GM23338 (cell line): ENCODE measurements around the gene PHACTR1. TPM values are rescaled to one million over a fixed set of nuclear protein-coding genes. Genes with fewer than 3 reads are reported as not detected.

ENCODE experiments used
- ATAC-seq: fragments of 200-7000 bp; cut with Tn5 transposase; 3 replicates; pipeline ENCODE4 v1.9.1; 2020
- DNase-seq: peaks from one replicate; pipeline ENCODE4 v3.0.0-alpha.2; 2015; ENCODE audit warnings: low spot score
- H2AFZ ChIP-seq: fragments of 200-600 bp; sonication (generic); 2 replicates; pipeline ENCODE4 v1.8.0; 2016; ENCODE audit warnings: antibody characterized with exemption, mild to moderate bottlenecking, moderate library complexity
- H3F3A ChIP-seq: fragments of 200-600 bp; sonication (generic); replicated peaks from 2 replicates; pipeline ENCODE4 v1.8.0; 2017; ENCODE audit warnings: antibody characterized with exemption, mixed run types, low read depth
- H3K27ac ChIP-seq: fragments of 200-600 bp; sonication (generic); 2 replicates; pipeline ENCODE4 v1.6.1; 2016; ENCODE audit warnings: low read depth
- H3K27me3 ChIP-seq: fragments of 200-600 bp; sonication (generic); 2 replicates; pipeline ENCODE4 v1.8.0; 2016; ENCODE audit warnings: mild to moderate bottlenecking, mixed run types, moderate library complexity; ENCODE audit not compliant: insufficient read depth
- H3K36me3 ChIP-seq: fragments of 200-600 bp; sonication (generic); 2 replicates; pipeline ENCODE4 v1.8.0; 2016; ENCODE audit warnings: mild to moderate bottlenecking; ENCODE audit not compliant: insufficient read depth
- H3K4me1 ChIP-seq: fragments of 200-600 bp; sonication (generic); 2 replicates; pipeline ENCODE4 v1.8.0; 2016; ENCODE audit warnings: mild to moderate bottlenecking, moderate library complexity; ENCODE audit not compliant: insufficient read depth
- H3K4me2 ChIP-seq: fragments of 200-600 bp; sonication (generic); 2 replicates; pipeline ENCODE4 v1.7.1; 2017; ENCODE audit warnings: mixed run types
- H3K4me3 ChIP-seq: fragments of 200-600 bp; sonication (generic); 2 replicates; pipeline ENCODE4 v1.6.1; 2016; ENCODE audit warnings: mixed run types
- H3K79me2 ChIP-seq: fragments of 200-600 bp; sonication (generic); replicated peaks from 2 replicates; pipeline ENCODE4 v1.8.0; 2017; ENCODE audit warnings: mild to moderate bottlenecking; ENCODE audit not compliant: insufficient read depth
- H3K9me2 ChIP-seq: fragments of 200-600 bp; sonication (generic); 2 replicates; pipeline ENCODE4 v1.8.0; 2017; ENCODE audit not compliant: insufficient read depth
- H4K20me1 ChIP-seq: fragments of 200-600 bp; sonication (generic); replicated peaks from 2 replicates; pipeline ENCODE4 v1.8.0; 2017; ENCODE audit warnings: mild to moderate bottlenecking; ENCODE audit not compliant: insufficient read depth
- H3K27ac Mint-ChIP-seq: 2 replicates; pipeline ENCODE4 v1.8.0; 2020; ENCODE audit warnings: inconsistent platforms, mild to moderate bottlenecking, moderate library complexity, mixed read lengths
- H3K27me3 Mint-ChIP-seq: 3 replicates; pipeline ENCODE4 v1.8.0; 2022; ENCODE audit warnings: low read depth, mild to moderate bottlenecking, moderate library complexity, mixed read lengths, inconsistent platforms; ENCODE audit not compliant: insufficient read depth, poor library complexity
- H3K36me3 Mint-ChIP-seq: 3 replicates; pipeline ENCODE4 v1.8.0; 2021; ENCODE audit warnings: low read depth, mild to moderate bottlenecking, inconsistent platforms, moderate library complexity, mixed read lengths
- H3K4me1 Mint-ChIP-seq: 3 replicates; pipeline ENCODE4 v1.8.0; 2020; ENCODE audit warnings: mild to moderate bottlenecking, inconsistent platforms, mixed read lengths
- H3K4me3 Mint-ChIP-seq: 3 replicates; pipeline ENCODE4 v1.8.0; 2021; ENCODE audit warnings: moderate library complexity, mild to moderate bottlenecking, inconsistent platforms, mixed read lengths
- H3K9me3 Mint-ChIP-seq: 3 replicates; pipeline ENCODE4 v1.8.0; 2020; ENCODE audit warnings: moderate library complexity, mild to moderate bottlenecking, inconsistent platforms, mixed read lengths
- EZH2 ChIP-seq: fragments of 200-600 bp; sonication (generic); IDR thresholded peaks from one replicate; pipeline ENCODE4 v1.8.0; 2017; ENCODE audit warnings: antibody characterized with exemption, mild to moderate bottlenecking, low read depth; ENCODE audit not compliant: unreplicated experiment
- NANOG ChIP-seq: IDR thresholded peaks from 2 replicates; pipeline ENCODE4 v1.6.1; 2016; ENCODE audit warnings: antibody characterized with exemption, borderline replicate concordance
- POLR2AphosphoS5 ChIP-seq: IDR thresholded peaks from 2 replicates; pipeline ENCODE4 v1.6.1; 2016; ENCODE audit warnings: antibody characterized with exemption, low read depth
- STAT1 ChIP-seq: IDR thresholded peaks from one replicate; pipeline ENCODE4 v1.6.1; 2016; ENCODE audit warnings: antibody characterized with exemption; ENCODE audit not compliant: unreplicated experiment
- ZNF114 ChIP-seq: fragments of 250-450 bp; sonication (Bioruptor Pico); IDR thresholded peaks from 2 replicates; pipeline ENCODE4 v1.5.0; 2020; ENCODE audit warnings: mild to moderate bottlenecking, moderate library complexity
- ZNF331 ChIP-seq: fragments of 250-450 bp; sonication (Bioruptor Pico); IDR thresholded peaks from 2 replicates; pipeline ENCODE4 v1.5.0; 2020; ENCODE audit warnings: low read depth, mild to moderate bottlenecking, moderate library complexity
- polyA plus RNA-seq: library from polyadenylated mRNA; unstranded; fragments of >200 nt; fragmentation: Nextera tagmentation; extraction: Ambion mirVana; gene quantifications from 2 replicates; pipeline ENCODE4 v1.2.1, GENCODE V29; 2016
- total RNA-seq: library from RNA; depleted of rRNA; stranded (reverse); fragments of >200 nt; shearing (Covaris generic); gene quantifications from 2 replicates; pipeline ENCODE4 v1.2.3, GENCODE V29; 2014
- TF ChIP-seq, protein P1 (sequence below): fragments of 250-450 bp; sonication (Bioruptor Pico); IDR thresholded peaks from 2 replicates; pipeline ENCODE4 v1.5.0; 2020; ENCODE audit warnings: mild to moderate bottlenecking, moderate library complexity

The PHACTR1 gene
- total and polyA plus RNA-seq, 2 experiments from 2014 or later: 5.9 to 19.3 TPM

- Histone ChIP-seq H3K4me3 (no peak overlapping the region), H3K9me2 (no peaks in the 10 kb centered on the region), H3K4me1 (peaks cover 44% of the 10 kb centered on the region), H3K27me3 (no peaks in the 10 kb centered on the region), H2AFZ (no peak overlapping the region), H3K79me2 (no peaks in the 10 kb centered on the region), H4K20me1 (no peaks in the 10 kb centered on the region), H3K4me2 (no peak overlapping the region), H3K36me3 (no peaks in the 10 kb centered on the region), H3K27ac (no peak overlapping the region), H3F3A (no peaks in the 10 kb centered on the region)
- H3K9me3 Mint-ChIP-seq: no peaks in the 10 kb centered on the region; the same call in 2 of the 3 replicates
- DNase-seq: no peak
- no peaks in the 10 kb centered on the region for H3K36me3 Mint-ChIP-seq
- ATAC-seq: no peak
- no peak for TF ChIP-seq POLR2AphosphoS5
- TF ChIP-seq ZNF331 (CRISPR knock-in tag): no peak
- no peak overlapping the region; the same call in 2 of the 3 replicates for H3K4me3 Mint-ChIP-seq
- peaks cover 5% of the 10 kb centered on the region for H3K27me3 Mint-ChIP-seq
- peaks cover 42% of the 10 kb centered on the region for H3K4me1 Mint-ChIP-seq
- peak overlapping the region; percentile 32; the same call in 1 of the 2 replicates for H3K27ac Mint-ChIP-seq
These were observed 132.6 kb downstream of the PHACTR1 start for GRCh38 chr6:12848964-12849808.

- no peak for DNase-seq
- no peak for TF ChIP-seq ZNF114
- TF ChIP-seq EZH2: no peak
- H3F3A ChIP-seq: no peaks in the 10 kb centered on the region
- peaks cover 43% of the 10 kb centered on the region for H3K4me1 ChIP-seq
- H3K4me3 Mint-ChIP-seq: no peak overlapping the region
- ATAC-seq: no peak
- no peak overlapping the region for H2AFZ ChIP-seq
- H3K4me2 ChIP-seq: 0 out of 2 replicates have a peak overlapping the region, but pooled peaks have one; percentile 48
- no peaks in the 10 kb centered on the region for H3K27me3 ChIP-seq
- no peaks in the 10 kb centered on the region for H4K20me1 ChIP-seq
- peaks cover 38% of the 10 kb centered on the region for H3K4me1 Mint-ChIP-seq
- H3K9me2 ChIP-seq: no peaks in the 10 kb centered on the region
- no peak overlapping the region for H3K27ac Mint-ChIP-seq
- no peaks in the 10 kb centered on the region for H3K79me2 ChIP-seq
- H3K36me3 ChIP-seq: no peaks in the 10 kb centered on the region
- H3K9me3 Mint-ChIP-seq: no peaks in the 10 kb centered on the region; the same call in 2 of the 3 replicates
- no peak overlapping the region for H3K27ac ChIP-seq
- H3K36me3 Mint-ChIP-seq: no peaks in the 10 kb centered on the region
- H3K4me3 ChIP-seq: no peak overlapping the region
- H3K27me3 Mint-ChIP-seq: peaks cover 5% of the 10 kb centered on the region
These were observed 133.2 kb downstream of the PHACTR1 start for GRCh38 chr6:12849809-12850198.

- Mint-ChIP-seq H3K27me3 (peaks cover 5% of the 10 kb centered on the region), H3K4me1 (peaks cover 28% of the 10 kb centered on the region), H3K36me3 (no peaks in the 10 kb centered on the region), H3K9me3 (no peaks in the 10 kb centered on the region; the same call in 2 of the 3 replicates), H3K27ac (no peak overlapping the region), H3K4me3 (peak overlapping the region; percentile 4; the same call in 2 of the 3 replicates)
- Histone ChIP-seq H3K4me2 (peak overlapping the region; percentile 48), H3K27ac (no peak overlapping the region), H3K79me2 (no peaks in the 10 kb centered on the region), H3K27me3 (no peaks in the 10 kb centered on the region), H4K20me1 (no peaks in the 10 kb centered on the region), H3K4me1 (peaks cover 32% of the 10 kb centered on the region), H3K4me3 (no peak overlapping the region), H2AFZ (no peak overlapping the region), H3F3A (no peaks in the 10 kb centered on the region), H3K9me2 (no peaks in the 10 kb centered on the region), H3K36me3 (no peaks in the 10 kb centered on the region)
- DNase-seq (peak; percentile 54), ATAC-seq (peak; percentile 39; the same call in 1 of the 3 replicates)
- TF ChIP-seq ZNF331 (CRISPR knock-in tag): no peak
- TF ChIP-seq NANOG: peak; percentile 89; the same call in 1 of the 2 replicates
- TF ChIP-seq, protein P1, sequence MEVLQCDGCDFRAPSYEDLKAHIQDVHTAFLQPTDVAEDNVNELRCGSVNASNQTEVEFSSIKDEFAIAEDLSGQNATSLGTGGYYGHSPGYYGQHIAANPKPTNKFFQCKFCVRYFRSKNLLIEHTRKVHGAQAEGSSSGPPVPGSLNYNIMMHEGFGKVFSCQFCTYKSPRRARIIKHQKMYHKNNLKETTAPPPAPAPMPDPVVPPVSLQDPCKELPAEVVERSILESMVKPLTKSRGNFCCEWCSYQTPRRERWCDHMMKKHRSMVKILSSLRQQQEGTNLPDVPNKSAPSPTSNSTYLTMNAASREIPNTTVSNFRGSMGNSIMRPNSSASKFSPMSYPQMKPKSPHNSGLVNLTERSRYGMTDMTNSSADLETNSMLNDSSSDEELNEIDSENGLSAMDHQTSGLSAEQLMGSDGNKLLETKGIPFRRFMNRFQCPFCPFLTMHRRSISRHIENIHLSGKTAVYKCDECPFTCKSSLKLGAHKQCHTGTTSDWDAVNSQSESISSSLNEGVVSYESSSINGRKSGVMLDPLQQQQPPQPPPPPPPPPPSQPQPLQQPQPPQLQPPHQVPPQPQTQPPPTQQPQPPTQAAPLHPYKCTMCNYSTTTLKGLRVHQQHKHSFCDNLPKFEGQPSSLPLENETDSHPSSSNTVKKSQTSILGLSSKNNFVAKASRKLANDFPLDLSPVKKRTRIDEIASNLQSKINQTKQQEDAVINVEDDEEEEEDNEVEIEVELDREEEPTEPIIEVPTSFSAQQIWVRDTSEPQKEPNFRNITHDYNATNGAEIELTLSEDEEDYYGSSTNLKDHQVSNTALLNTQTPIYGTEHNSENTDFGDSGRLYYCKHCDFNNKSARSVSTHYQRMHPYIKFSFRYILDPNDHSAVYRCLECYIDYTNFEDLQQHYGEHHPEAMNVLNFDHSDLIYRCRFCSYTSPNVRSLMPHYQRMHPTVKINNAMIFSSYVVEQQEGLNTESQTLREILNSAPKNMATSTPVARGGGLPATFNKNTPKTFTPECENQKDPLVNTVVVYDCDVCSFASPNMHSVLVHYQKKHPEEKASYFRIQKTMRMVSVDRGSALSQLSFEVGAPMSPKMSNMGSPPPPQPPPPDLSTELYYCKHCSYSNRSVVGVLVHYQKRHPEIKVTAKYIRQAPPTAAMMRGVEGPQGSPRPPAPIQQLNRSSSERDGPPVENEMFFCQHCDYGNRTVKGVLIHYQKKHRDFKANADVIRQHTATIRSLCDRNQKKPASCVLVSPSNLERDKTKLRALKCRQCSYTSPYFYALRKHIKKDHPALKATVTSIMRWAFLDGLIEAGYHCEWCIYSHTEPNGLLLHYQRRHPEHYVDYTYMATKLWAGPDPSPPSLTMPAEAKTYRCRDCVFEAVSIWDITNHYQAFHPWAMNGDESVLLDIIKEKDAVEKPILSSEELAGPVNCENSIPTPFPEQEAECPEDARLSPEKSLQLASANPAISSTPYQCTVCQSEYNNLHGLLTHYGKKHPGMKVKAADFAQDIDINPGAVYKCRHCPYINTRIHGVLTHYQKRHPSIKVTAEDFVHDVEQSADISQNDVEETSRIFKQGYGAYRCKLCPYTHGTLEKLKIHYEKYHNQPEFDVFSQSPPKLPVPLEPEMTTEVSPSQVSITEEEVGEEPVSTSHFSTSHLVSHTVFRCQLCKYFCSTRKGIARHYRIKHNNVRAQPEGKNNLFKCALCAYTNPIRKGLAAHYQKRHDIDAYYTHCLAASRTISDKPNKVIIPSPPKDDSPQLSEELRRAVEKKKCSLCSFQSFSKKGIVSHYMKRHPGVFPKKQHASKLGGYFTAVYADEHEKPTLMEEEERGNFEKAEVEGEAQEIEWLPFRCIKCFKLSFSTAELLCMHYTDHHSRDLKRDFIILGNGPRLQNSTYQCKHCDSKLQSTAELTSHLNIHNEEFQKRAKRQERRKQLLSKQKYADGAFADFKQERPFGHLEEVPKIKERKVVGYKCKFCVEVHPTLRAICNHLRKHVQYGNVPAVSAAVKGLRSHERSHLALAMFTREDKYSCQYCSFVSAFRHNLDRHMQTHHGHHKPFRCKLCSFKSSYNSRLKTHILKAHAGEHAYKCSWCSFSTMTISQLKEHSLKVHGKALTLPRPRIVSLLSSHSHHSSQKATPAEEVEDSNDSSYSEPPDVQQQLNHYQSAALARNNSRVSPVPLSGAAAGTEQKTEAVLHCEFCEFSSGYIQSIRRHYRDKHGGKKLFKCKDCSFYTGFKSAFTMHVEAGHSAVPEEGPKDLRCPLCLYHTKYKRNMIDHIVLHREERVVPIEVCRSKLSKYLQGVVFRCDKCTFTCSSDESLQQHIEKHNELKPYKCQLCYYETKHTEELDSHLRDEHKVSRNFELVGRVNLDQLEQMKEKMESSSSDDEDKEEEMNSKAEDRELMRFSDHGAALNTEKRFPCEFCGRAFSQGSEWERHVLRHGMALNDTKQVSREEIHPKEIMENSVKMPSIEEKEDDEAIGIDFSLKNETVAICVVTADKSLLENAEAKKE (CRISPR knock-in tag): no peak
- no peak for TF ChIP-seq STAT1
These were observed 134.6 kb downstream of the PHACTR1 start for GRCh38 chr6:12851123-12851695.
